KG1 (cell line): Measurements from ENCODE around the gene DNAJC3.

Source experiments
- DNase-seq: peaks from one replicate; lab custom pipeline; 2025; lab: John Stamatoyannopoulos, UW

The DNAJC3 gene

DNA sequence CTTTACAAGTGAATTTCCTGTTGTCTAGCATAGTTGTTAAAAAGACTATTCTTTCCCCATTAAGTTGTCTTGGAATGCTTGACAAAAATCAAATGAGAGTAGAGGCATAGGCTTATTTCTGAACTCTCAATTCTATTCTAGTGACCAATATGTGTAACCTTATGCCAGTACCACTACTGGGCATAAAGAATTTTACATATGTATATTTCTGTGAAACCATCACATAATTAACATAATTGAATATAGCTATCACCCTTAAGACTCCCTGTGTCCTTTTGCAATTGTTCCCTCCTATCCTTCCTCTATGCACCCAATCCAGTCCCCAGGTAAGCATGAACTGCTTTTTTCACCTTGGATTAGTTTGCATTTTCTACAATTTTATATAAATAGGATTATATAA lies 165.0 kb downstream of the DNAJC3 start:
- DNase-seq, result no peak

DNA sequence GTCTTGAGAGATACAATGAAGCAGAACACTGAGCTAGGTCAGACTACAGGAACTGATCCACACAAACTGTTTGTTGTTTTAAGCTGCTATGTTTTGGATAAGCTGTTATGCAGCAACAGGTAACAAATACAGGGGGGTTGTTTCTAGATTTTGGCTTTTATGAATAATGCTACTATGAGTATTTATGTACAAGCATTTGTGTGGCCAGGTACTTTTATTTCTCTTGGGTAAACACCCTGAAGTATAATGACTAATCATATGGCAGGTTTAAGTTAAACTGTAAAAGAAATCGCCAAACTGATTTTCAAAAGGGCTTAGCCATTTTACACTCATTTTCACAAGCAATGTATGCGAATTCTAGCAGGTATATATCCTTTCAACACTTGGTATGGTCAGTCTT lies 166.0 kb downstream of the DNAJC3 start:
- DNase-seq, result no peak
